ENCODE data around the gene CNTRL.

Gene CNTRL

DNA sequence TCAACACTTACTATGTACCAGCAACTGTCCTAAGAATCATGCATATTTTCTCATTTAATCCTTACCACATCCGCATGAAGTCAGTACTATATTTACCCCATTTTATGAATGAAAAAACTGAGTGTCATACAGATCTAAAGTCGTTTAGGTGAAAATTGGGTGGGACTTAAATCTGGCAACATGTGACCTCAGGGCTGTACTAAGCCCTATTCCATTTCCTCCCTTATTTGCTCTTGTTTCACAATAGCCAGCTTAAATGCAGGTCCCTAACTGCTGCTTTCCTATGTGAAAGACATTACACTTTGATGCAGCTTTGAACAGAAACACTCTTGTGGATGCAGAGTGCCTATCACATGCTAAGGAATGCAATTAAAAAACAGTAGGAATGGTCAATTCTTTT lies 129.4 kb downstream of the CNTRL start:
- Histone ChIP-seq H3K79me2 (peaks cover 16% of the 10 kb centered on the region), H3K4me3 (ENCODE audit: low read depth, low read length) (no peak overlapping the region), H3K27ac (no peak overlapping the region), H3K4me1 (no peaks in the 10 kb centered on the region), H3K4me2 (ENCODE audit: low read length) (no peak overlapping the region), H3K9me3 (ENCODE audit: control insufficient read depth, low read length) (no peaks in the 10 kb centered on the region), H2AFZ (no peak overlapping the region), H3K9ac (no peak overlapping the region), H3K27me3 (ENCODE audit: control insufficient read depth, insufficient read depth, low read length) (no peaks in the 10 kb centered on the region), H3K36me3 (ENCODE audit: control insufficient read depth, insufficient read depth, low read length) (no peaks in the 10 kb centered on the region)
- TF ChIP-seq, protein P1, sequence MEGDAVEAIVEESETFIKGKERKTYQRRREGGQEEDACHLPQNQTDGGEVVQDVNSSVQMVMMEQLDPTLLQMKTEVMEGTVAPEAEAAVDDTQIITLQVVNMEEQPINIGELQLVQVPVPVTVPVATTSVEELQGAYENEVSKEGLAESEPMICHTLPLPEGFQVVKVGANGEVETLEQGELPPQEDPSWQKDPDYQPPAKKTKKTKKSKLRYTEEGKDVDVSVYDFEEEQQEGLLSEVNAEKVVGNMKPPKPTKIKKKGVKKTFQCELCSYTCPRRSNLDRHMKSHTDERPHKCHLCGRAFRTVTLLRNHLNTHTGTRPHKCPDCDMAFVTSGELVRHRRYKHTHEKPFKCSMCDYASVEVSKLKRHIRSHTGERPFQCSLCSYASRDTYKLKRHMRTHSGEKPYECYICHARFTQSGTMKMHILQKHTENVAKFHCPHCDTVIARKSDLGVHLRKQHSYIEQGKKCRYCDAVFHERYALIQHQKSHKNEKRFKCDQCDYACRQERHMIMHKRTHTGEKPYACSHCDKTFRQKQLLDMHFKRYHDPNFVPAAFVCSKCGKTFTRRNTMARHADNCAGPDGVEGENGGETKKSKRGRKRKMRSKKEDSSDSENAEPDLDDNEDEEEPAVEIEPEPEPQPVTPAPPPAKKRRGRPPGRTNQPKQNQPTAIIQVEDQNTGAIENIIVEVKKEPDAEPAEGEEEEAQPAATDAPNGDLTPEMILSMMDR (IDR thresholded peaks at IDR 0.05), result no peak

DNA sequence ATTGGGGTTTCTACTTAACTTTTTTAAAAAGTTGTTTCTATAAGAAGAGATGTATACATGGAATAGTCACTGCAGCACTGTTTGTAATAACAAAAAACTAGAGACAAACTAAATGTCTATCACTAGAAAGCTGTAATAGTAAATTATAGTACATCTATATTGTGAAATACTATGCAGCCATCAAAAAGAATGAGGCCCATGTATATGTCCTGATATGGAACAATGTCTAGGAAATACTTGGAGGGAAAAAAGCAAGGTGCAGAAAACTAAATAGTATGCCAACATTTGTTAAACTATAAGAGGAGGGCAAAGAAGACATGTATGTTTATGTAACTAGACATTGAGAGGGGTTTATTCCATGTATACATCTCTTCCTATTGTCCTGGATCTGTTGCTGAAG lies 129.9 kb downstream of the CNTRL start:
- Histone ChIP-seq H3K27me3 (ENCODE audit: control insufficient read depth, insufficient read depth, low read length) (no peaks in the 10 kb centered on the region), H3K9ac (no peak overlapping the region), H3K36me3 (ENCODE audit: control insufficient read depth, insufficient read depth, low read length) (no peaks in the 10 kb centered on the region), H3K27ac (no peak overlapping the region), H3K4me3 (ENCODE audit: low read depth, low read length) (no peak overlapping the region), H3K9me3 (ENCODE audit: control insufficient read depth, low read length) (no peaks in the 10 kb centered on the region), H2AFZ (no peak overlapping the region), H3K4me1 (no peaks in the 10 kb centered on the region), H3K4me2 (ENCODE audit: low read length) (no peak overlapping the region), H3K79me2 (peaks cover 14% of the 10 kb centered on the region)
- TF ChIP-seq, protein P1 (IDR thresholded peaks at IDR 0.05), result no peak

DNA sequence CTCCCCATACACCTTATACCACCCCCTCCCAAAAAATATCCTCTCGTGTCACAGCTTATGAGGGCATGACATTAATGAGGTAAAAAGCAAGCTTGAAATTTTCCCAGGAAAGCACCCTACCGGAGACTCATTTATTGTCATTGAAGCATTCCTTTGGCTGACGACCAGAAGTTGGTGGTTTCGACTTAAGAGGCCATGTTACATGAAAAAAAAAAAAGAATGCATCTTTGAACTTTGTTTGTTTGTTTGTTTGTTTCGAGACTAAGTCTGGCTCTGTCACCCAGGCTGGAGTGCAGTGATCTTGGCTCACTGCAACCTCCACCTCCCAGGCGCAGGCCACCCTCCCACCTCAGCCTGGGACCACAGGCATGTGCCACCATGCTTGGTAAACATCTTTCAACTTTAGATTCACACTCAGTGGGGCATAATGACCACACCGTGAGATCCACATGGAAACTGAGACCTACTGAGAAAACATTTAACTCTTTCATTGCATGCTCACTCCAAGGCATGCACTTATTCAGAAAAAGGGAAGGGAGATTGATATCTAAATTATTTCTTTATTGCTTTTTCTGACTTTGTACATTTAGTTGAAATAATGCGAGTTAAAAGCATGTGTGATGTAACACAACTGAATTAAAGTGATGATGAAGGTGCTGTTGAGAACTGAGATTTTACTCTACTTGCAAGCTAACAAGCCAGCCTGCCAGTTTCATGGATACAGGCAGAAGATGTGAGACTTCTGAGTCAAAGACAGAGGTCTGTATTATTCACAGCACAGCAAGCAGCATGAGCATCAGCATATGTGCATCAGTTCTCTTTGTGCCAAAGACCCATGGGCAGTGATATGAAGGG lies 132.0 kb downstream of the CNTRL start:
- H3K9me3 ChIP-seq (ENCODE audit: control insufficient read depth, low read length), result no peaks in the 10 kb centered on the region
- no peak overlapping the region for H3K9ac ChIP-seq
- TF ChIP-seq, protein P1 (IDR thresholded peaks at IDR 0.05), result no peak
- no peaks in the 10 kb centered on the region for H3K79me2 ChIP-seq
- no peaks in the 10 kb centered on the region for H3K36me3 ChIP-seq (ENCODE audit: control insufficient read depth, insufficient read depth, low read length)
- no peaks in the 10 kb centered on the region for H3K27me3 ChIP-seq (ENCODE audit: control insufficient read depth, insufficient read depth, low read length)
- H3K4me1 ChIP-seq, result no peaks in the 10 kb centered on the region
- no peak overlapping the region for H3K4me2 ChIP-seq (ENCODE audit: low read length)
- H3K4me3 ChIP-seq (ENCODE audit: low read depth, low read length), result no peak overlapping the region
- no peak overlapping the region for H2AFZ ChIP-seq
- no peak overlapping the region for H3K27ac ChIP-seq

DNA sequence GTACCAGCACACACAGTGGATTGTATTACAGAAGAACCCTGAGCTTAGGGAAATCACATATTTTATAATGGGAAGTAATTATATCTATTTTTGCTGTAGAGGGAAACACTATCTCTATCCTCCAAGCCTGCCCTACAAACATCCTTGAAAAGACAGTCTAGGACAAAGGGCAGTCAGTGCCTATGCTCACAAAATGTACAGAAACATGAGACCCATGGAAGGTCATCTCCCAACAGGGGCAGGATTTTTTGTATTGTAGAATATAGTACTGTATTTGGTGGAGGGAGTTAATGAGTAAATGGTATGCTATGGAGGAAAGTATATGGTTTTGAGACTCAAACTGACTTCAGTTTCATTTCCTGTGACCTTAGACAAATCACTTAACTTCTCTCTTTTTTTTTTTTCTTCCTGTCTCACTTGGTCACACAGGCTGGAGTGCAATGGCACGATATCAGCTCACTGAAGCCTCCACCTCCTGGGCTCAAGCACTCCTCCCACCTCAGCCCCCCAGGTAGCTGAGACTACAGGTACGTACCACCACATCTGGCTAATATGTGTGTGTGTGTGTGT lies 132.7 kb downstream of the CNTRL start:
- Histone ChIP-seq H3K36me3 (ENCODE audit: control insufficient read depth, insufficient read depth, low read length) (no peaks in the 10 kb centered on the region), H3K9me3 (ENCODE audit: control insufficient read depth, low read length) (no peaks in the 10 kb centered on the region), H3K4me1 (no peaks in the 10 kb centered on the region), H3K27me3 (ENCODE audit: control insufficient read depth, insufficient read depth, low read length) (no peaks in the 10 kb centered on the region), H3K9ac (no peak overlapping the region), H2AFZ (no peak overlapping the region), H3K79me2 (no peaks in the 10 kb centered on the region), H3K4me2 (ENCODE audit: low read length) (no peak overlapping the region), H3K27ac (no peak overlapping the region), H3K4me3 (ENCODE audit: low read depth, low read length) (no peak overlapping the region)
- TF ChIP-seq, protein P1 (IDR thresholded peaks at IDR 0.05), result no peak

All from parathyroid adenoma (tissue), 2 donors.